Esophagus muscularis mucosa (tissue), 4 donors: ENCODE data around the gene UPK2. TPM values are rescaled to one million over a fixed set of nuclear protein-coding genes. Genes with fewer than 3 reads are reported as not detected.
"Not testable (repeated sequence)": the region's sequence is repeated elsewhere in the genome, so short reads cannot be mapped to it uniquely, and the experiment has no call there.

ENCODE experiments used
- DNase-seq: peaks from one replicate; pipeline ENCODE4 v3.0.0-alpha.2; 2017; ENCODE audit errors: extremely low spot score
- H3K27ac ChIP-seq, 4 donors: fragments of 200-600 bp; sonication (generic); replicated peaks in 1 of 4; 1 replicate in 3 of 4; 2 replicates in 1 of 4; pipeline ENCODE4 v1.5.1; 2016 to 2019; ENCODE audit warnings: mild to moderate bottlenecking in 1 of 4
- H3K27me3 ChIP-seq, 4 donors: fragments of 200-600 bp; sonication (generic); one replicate each; pipeline versions ENCODE4 v1.5.1 to v1.6.0; 2016 to 2019
- H3K36me3 ChIP-seq, 4 donors: fragments of 200-600 bp; sonication (generic); one replicate each; pipeline ENCODE4 v1.5.1; 2016 to 2019
- H3K4me1 ChIP-seq, 4 donors: fragments of 200-600 bp; sonication (generic); one replicate each; pipeline ENCODE4 v1.5.1; 2016 to 2019
- H3K4me3 ChIP-seq, 4 donors: fragments of 200-600 bp; sonication (generic); 1 replicate in 2 of 4; 2 replicates in 2 of 4; pipeline ENCODE4 v1.5.1; 2016 to 2019; ENCODE audit warnings: mild to moderate bottlenecking in 4 of 4, moderate library complexity in 1 of 4
- H3K9me3 ChIP-seq, 4 donors: fragments of 200-600 bp; sonication (generic); 1 replicate in 3 of 4; 2 replicates in 1 of 4; pipeline ENCODE4 v1.5.1; 2016 to 2019
- CTCF ChIP-seq, 3 experiments: fragments of 200-600 bp in 2 of 3; fragments of 450-650 bp in 1 of 3; sonication (generic) in 2 of 3; IDR thresholded peaks; one replicate each; pipeline ENCODE4 v1.5.1; 2017 to 2019; ENCODE audit warnings: antibody characterized with exemption in 3 of 3, mild to moderate bottlenecking in 2 of 3, moderate library complexity in 1 of 3
- EP300 ChIP-seq: sonication (generic); formaldehyde crosslinking; IDR thresholded peaks from one replicate; pipeline ENCODE4 v1.6.1; 2017; ENCODE audit warnings: antibody characterized with exemption
- POLR2A ChIP-seq: fragments of 450-650 bp; IDR thresholded peaks from one replicate; pipeline ENCODE4 v1.6.1; 2017; ENCODE audit warnings: antibody characterized with exemption, moderate library complexity, mild to moderate bottlenecking, low read depth
- POLR2AphosphoS5 ChIP-seq, 2 donors: sonication (generic); formaldehyde crosslinking; IDR thresholded peaks; one replicate each; pipeline ENCODE4 v1.6.1; 2017; ENCODE audit warnings: antibody characterized with exemption in 2 of 2
- WGBS: methylation state at CpG from one replicate; pipeline ENCODE4 v1.1.5; 2018; 5-methylcytosine and 5-hydroxymethylcytosine counted together
- intact Hi-C: fragments of 100-400 bp; cut with DNase I; formaldehyde crosslinking; loops from one replicate; pipeline ENCODE4 v1.15.1; 2023
- total RNA-seq, 4 donors: library from RNA; depleted of rRNA; stranded (reverse); fragments of >200 nt; gene quantifications; one replicate each; pipeline versions ENCODE4 v1.1.0 to v1.2.1, GENCODE V29; 2016

Gene UPK2
- total RNA-seq, 4 donors from 2014 or later = not detected

- no peak for DNase-seq
- Histone ChIP-seq H3K4me3 (no peak overlapping the region), H3K9me3 (no peaks in the 10 kb centered on the region), H3K4me1 (peaks cover 0 to 9% (median 8%) of the 10 kb centered on the region in 4 donors), H3K27me3 (peaks cover 0 to 2% (median 0%) of the 10 kb centered on the region in 4 donors), H3K36me3 (no peaks in the 10 kb centered on the region), H3K27ac (no peak overlapping the region)
- WGBS = 93% methylated on average over 2 of the region's 2 CpGs
- TF ChIP-seq POLR2A (no peak), CTCF (IDR thresholded peaks at IDR 0.05) (no peak), EP300 (no peak), POLR2AphosphoS5 (IDR thresholded peaks at IDR 0.05) (no peak)
- intact Hi-C loops = no loop called here
These were observed 28.7 kb downstream of the UPK2 start for GRCh38 chr11:118984825-118985224.

DNA sequence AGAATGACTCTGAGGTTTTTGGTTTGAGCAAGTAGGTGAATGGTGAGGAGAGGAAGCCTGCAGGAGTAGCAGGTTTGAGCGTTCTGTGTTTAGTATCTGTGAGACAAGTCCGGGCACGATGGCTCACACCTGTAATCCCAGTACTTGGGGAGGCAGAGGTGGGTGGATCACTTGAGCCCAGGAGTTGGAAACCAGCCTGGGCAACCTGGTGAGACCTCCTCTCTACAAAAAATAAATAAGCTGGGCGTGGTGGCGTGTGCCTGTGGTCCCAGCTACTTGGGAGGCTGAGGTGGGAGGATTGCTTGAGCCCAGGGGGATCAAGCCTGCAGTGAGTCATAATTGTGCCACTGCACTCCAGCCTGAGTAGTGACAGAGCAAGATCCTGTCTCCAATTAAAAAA is 32.2 kb downstream of the UPK2 start:
- no peak for DNase-seq
- intact Hi-C loops = no loop called here
- H3K27me3 ChIP-seq = no peaks in the 10 kb centered on the region
- H3K9me3 ChIP-seq = no peaks in the 10 kb centered on the region
- no peak for TF ChIP-seq POLR2AphosphoS5 (IDR thresholded peaks at IDR 0.05)
- TF ChIP-seq CTCF (IDR thresholded peaks at IDR 0.05) = no peak
- TF ChIP-seq POLR2A = no peak
- TF ChIP-seq EP300 = no peak
- no peaks in the 10 kb centered on the region for H3K4me1 ChIP-seq
- H3K27ac ChIP-seq = no peak overlapping the region
- WGBS = 86% methylated on average over 5 of the region's 5 CpGs
- no peaks in the 10 kb centered on the region for H3K36me3 ChIP-seq
- H3K4me3 ChIP-seq = no peak overlapping the region

DNA sequence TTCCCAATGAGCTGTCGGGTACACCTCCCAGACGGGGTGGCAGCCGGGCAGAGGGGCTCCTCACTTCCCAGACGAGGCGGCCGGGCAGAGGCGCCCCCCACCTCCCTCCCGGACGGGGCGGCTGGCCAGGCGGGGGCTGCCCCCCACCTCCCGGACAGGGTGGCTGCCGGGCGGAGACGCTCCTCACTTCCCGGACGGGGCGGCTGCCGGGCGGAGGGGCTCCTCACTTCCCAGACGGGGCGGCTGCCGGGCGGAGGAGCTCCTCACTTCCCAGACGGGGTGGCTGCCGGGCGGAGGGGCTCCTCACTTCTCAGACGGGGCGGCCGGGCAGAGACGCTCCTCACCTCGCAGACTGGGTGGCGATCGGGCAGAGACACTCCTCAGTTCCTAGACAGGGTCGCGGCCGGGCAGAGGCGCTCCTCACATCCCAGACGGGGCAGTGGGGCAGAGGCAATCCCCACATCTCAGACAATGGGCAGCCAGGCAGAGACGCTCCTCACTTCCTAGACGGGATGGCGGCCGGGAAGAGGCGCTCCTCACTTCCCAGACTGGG is 35.5 kb downstream of the UPK2 start:
- intact Hi-C loops = not testable (repeated sequence)

DNA sequence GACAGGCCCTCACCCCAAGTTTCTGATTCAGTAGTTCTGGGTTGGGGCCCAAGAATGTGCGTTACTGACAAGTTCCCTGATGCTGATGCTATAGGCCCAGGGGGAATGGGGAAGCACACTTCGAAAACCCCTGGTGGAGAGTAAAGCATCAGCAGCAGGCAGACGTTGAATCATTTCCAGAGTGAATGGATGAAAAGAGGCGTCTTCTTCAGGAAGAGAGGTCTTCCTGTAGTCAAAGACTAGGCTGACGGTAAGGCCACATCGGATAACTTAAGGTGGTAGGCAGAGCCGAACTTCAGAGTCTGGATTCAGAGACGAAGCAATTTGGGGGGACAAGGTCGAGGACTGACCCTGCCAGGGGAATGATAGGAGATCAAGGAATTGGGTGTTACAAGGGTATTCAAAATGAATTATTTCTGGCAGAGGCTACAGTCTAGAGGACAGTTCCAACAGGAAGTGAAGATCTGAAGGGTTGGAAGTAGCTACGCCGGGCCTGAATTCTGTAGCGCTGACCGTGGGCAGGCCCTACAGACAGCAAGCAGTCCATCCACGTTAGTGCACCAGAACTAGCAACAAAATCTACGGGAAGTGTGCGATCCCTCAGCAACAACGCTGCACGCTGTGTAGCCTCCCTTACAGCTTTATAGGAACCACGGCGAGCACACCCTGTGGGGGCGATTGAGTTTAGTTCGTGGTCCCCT is 41.0 kb downstream of the UPK2 start:
- DNase-seq = no peak
- no peaks in the 10 kb centered on the region for H3K27me3 ChIP-seq
- H3K4me3 ChIP-seq = peak overlapping the region; percentile 64 to 90 (median 80)
- peak in 1 of 3 experiments; percentile 19 for TF ChIP-seq CTCF (IDR thresholded peaks at IDR 0.05)
- no peak for TF ChIP-seq EP300
- intact Hi-C loops = no loop called here
- H3K4me1 ChIP-seq = peaks cover 13 to 41% (median 35%) of the 10 kb centered on the region in 4 donors
- 13% methylated on average over 20 of the region's 22 CpGs for WGBS
- H3K36me3 ChIP-seq = peaks cover 8 to 30% (median 27%) of the 10 kb centered on the region in 4 donors
- peak overlapping the region; percentile 87 to 96 (median 88) for H3K27ac ChIP-seq
- no peaks in the 10 kb centered on the region for H3K9me3 ChIP-seq

More for the DNA sequence above, 35.5 kb downstream of the UPK2 start:
- H3K9me3 ChIP-seq, H3K4me1 ChIP-seq, H3K36me3 ChIP-seq, H3K27me3 ChIP-seq, H3K27ac ChIP-seq, H3K4me3 ChIP-seq, DNase-seq: not testable (repeated sequence)
- 100% methylated on average over 2 of the region's 44 CpGs for WGBS

DNA sequence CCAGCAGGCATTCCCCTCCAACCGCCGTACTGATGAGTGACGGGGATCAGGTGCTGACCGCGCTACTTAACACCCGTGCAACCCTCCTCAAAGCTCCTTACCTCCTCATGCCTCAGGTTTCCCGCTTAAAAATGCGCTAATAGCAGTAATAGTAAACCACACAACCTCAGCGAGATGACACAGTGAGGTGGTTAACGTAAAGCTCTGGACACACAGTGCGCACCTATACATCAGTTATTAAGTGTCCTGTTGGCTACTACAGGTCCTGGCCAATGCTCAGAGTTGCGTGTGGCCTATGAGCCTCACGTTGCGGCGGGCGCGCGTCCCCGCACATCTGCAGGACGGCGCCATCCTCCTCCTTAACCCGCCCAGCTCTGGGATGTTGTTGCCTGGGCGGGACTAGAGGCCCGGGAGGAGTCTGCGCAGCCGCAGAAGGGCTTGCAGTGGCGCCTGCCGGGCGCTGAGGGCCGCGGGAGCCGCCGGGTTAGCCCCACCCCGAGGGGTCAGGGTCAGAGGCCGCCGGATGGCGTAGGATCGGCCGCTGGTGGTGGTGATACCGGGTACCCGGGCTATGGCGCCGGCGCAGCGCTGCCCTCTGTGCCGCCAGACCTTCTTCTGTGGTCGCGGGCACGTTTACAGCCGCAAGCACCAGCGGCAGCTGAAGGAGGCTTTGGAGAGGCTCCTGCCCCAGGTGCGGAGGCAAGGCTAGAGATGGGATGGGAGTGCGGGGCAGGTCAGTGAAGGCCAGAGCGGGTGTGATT is 41.7 kb downstream of the UPK2 start, which contains the start of gene CENATAC:
Gene CENATAC, plus strand, starts transcription at position 512 of the 761 bp plus-strand sequence. Its CDS starts 60 bp downstream, at position 572.
- DNase-seq = peak; percentile 95
- H3K27ac ChIP-seq = peak within 1 kb of the TSS; percentile 87 to 96 (median 88)
- H3K4me1 ChIP-seq = peaks cover 13 to 41% (median 35%) of the 10 kb centered on the region in 4 donors
- peak within 1 kb of the TSS; percentile 64 to 90 (median 80) for H3K4me3 ChIP-seq
- H3K36me3 ChIP-seq = peaks cover 15 to 37% (median 34%) of the 10 kb centered on the region in 4 donors
- intact Hi-C loops = no loop called here
- 0% methylated on average over 22 of the region's 54 CpGs for WGBS
- TF ChIP-seq CTCF (IDR thresholded peaks at IDR 0.05) (peak in 2 of 3 experiments; percentile 21 to 31), POLR2A (peak; percentile 67), EP300 (no peak), POLR2AphosphoS5 (IDR thresholded peaks at IDR 0.05) (peak; percentile 94 to 95)
- no peaks in the 10 kb centered on the region for H3K9me3 ChIP-seq
- no peaks in the 10 kb centered on the region for H3K27me3 ChIP-seq
